MG63 (cell line): Measurements from ENCODE around the gene DNAH9. TPM values are rescaled to one million over a fixed set of nuclear protein-coding genes. Genes with fewer than 3 reads are reported as not detected.

ENCODE experiments used
- DNase-seq: peaks from one replicate; pipeline ENCODE4 v3.0.0-alpha.2; 2020
- H3K27me3 ChIP-seq: fragments of 250-450 bp; sonication (Bioruptor Pico); 2 replicates; pipeline ENCODE4 v1.5.1; 2020; ENCODE audit warnings: mild to moderate bottlenecking, moderate library complexity
- H3K36me3 ChIP-seq: fragments of 250-450 bp; sonication (Bioruptor Pico); 2 replicates; pipeline ENCODE4 v1.5.1; 2020; ENCODE audit warnings: mild to moderate bottlenecking, moderate library complexity
- H3K4me3 ChIP-seq: fragments of 250-450 bp; sonication (Bioruptor Pico); 2 replicates; pipeline ENCODE4 v1.5.1; 2020; ENCODE audit warnings: mild to moderate bottlenecking, moderate library complexity
- H3K9me3 ChIP-seq: fragments of 250-450 bp; sonication (Bioruptor Pico); 2 replicates; pipeline ENCODE4 v1.5.1; 2020; ENCODE audit warnings: mild to moderate bottlenecking, moderate library complexity
- total RNA-seq: library from RNA; depleted of rRNA; stranded (reverse); fragments of >200 nt; shearing (Covaris generic); gene quantifications from 2 replicates; pipeline ENCODE4 v1.2.3, GENCODE V29; 2014; ENCODE audit warnings: low replicate concordance; rRNA removed

Gene DNAH9, protein sequence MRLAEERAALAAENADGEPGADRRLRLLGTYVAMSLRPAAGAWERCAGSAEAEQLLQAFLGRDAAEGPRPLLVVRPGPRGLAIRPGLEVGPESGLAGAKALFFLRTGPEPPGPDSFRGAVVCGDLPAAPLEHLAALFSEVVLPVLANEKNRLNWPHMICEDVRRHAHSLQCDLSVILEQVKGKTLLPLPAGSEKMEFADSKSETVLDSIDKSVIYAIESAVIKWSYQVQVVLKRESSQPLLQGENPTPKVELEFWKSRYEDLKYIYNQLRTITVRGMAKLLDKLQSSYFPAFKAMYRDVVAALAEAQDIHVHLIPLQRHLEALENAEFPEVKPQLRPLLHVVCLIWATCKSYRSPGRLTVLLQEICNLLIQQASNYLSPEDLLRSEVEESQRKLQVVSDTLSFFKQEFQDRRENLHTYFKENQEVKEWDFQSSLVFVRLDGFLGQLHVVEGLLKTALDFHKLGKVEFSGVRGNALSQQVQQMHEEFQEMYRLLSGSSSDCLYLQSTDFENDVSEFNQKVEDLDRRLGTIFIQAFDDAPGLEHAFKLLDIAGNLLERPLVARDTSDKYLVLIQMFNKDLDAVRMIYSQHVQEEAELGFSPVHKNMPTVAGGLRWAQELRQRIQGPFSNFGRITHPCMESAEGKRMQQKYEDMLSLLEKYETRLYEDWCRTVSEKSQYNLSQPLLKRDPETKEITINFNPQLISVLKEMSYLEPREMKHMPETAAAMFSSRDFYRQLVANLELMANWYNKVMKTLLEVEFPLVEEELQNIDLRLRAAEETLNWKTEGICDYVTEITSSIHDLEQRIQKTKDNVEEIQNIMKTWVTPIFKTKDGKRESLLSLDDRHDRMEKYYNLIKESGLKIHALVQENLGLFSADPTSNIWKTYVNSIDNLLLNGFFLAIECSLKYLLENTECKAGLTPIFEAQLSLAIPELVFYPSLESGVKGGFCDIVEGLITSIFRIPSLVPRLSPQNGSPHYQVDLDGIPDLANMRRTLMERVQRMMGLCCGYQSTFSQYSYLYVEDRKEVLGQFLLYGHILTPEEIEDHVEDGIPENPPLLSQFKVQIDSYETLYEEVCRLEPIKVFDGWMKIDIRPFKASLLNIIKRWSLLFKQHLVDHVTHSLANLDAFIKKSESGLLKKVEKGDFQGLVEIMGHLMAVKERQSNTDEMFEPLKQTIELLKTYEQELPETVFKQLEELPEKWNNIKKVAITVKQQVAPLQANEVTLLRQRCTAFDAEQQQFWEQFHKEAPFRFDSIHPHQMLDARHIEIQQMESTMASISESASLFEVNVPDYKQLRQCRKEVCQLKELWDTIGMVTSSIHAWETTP (N-terminal part only)
- total RNA-seq = not detected in 2 replicates

DNA sequence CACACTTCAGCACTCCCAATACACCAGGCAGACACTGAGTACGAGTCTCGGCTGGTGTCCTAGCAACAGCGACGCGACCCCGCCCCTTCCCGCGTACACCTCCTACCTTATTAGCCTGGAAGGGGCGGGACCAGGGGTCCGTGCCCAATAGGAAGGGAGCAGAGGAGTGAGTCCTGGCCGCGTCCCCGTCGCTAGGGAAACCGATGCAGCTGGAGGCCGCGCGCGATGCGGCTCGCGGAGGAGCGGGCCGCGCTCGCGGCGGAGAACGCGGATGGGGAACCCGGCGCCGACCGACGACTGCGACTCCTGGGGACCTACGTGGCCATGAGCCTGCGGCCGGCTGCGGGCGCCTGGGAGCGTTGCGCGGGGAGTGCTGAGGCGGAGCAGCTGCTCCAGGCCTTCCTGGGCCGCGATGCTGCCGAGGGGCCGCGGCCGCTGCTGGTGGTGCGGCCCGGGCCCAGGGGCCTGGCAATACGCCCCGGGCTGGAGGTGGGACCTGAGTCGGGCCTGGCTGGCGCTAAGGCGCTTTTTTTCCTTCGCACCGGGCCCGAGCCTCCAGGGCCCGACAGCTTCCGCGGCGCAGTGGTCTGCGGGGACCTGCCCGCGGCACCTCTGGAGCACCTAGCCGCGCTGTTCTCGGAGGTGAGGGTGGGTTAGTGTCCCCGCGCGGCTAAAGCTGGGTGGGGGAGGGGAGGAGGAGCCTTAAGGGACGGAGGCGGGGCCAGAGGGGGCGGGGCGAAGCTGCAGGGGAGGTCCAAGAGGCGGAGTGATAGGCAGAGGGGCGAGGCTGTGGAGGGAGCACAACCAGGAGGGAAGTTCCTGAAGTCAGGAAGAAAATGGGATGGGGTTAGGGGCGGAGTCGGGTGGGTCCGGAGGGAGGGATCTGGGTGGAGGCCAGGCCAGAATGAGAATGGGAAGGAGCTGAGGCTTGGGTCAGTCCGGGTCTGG, at the start of gene DNAH9:
TSS of gene DNAH9 (plus strand) at position 197 of the 948 bp plus-strand sequence. CDS start at position 226, 29 bp downstream.
- peaks cover 6% of the 10 kb centered on the region; the same call in 1 of the 2 replicates for H3K27me3 ChIP-seq
- H3K36me3 ChIP-seq = no peaks in the 10 kb centered on the region
- H3K4me3 ChIP-seq = peak within 1 kb of the TSS; percentile 25

DNA sequence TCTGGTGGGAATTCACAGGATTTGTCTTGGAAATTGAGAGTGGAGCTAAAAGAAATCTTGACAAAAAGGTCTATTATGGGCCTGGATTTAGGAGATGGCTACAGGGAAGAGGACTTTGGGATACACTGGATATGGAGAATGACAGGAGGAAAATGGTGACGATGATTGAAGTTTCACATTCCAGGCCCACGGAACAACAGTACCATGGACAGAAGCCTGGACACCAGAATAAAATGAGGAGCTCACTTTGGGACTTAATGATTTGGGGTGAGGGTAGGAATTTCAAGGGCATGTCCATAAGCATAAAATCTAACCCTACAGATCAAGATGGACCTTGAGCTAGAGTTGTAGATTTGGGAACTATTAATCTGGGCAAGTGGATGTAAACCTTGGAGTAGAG, 47.8 kb upstream of the DNAH9 start:
- Histone ChIP-seq H3K36me3 (no peaks in the 10 kb centered on the region), H3K4me3 (no peak overlapping the region), H3K9me3 (no peaks in the 10 kb centered on the region), H3K27me3 (peaks cover 2% of the 10 kb centered on the region; the same call in 1 of the 2 replicates)
- DNase-seq = no peak

More for the DNA sequence above, at the start of gene DNAH9:
- DNase-seq = peak; percentile 82
- H3K9me3 ChIP-seq = no peaks in the 10 kb centered on the region; the same call in 1 of the 2 replicates

DNA sequence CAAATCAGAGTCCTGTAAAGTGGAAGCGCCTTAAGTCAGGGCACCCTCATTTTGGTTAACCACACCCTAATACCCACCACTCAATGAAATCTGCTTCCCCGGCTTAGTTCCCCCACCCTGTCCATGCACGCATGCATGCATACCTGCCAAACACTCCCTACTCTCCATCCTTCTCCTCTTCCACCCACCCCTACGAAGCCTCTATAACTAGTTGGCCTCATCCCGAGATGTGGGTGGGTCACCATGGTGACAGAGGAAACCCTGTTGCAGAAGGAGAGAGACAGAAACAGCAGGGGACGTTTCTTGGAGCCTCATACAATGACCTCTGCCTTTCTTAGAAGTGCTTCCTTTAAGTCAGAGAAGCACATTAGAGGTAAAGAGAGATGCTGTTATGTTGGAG, 46.8 kb upstream of the DNAH9 start:
- Histone ChIP-seq H3K4me3 (no peak overlapping the region), H3K36me3 (no peaks in the 10 kb centered on the region), H3K27me3 (peaks cover 2% of the 10 kb centered on the region; the same call in 1 of the 2 replicates), H3K9me3 (no peaks in the 10 kb centered on the region)
- DNase-seq = no peak

DNA sequence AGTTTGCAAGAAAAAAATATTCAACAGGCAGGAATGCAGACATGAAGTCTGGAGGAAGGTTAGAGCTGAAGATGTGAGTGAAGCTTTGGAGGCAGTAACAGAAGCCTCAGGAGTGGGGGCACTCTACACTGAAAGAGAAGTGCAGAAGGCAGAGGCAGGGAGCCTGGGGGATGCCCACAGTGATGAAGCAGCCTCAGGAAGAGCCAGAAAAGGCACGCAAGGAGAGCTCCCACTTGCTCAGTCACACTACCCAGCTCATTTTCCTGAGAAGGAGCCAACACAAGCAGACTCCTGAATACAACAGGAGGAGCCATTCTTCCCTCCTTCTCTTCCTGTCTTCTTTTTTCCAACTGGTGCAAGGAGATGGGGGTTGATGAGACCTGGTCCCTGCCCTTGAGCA, 45.1 kb upstream of the DNAH9 start:
- Histone ChIP-seq H3K9me3 (no peaks in the 10 kb centered on the region), H3K36me3 (no peaks in the 10 kb centered on the region), H3K27me3 (no peaks in the 10 kb centered on the region), H3K4me3 (no peak overlapping the region)
- no peak for DNase-seq

DNA sequence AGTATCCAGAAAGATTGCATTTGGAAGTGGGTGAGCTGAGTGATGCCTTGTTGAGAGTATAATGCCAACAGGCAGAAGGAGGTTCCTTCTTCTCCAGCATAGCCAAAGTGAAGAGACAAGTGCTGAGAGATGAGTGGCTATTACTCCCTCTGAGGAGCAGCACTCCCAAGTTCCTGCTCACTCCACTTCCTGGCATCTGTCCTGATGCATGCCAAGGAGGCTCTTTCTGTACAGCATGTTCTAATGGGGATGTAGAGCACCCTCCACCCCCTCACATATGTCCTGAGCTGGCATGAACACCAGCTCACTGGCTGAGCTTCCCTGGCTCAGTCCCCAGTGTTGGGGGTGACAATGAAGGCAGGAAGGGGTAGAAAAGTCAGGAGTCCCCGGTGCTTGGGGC, 44.2 kb upstream of the DNAH9 start:
- H3K9me3 ChIP-seq = no peaks in the 10 kb centered on the region

DNA sequence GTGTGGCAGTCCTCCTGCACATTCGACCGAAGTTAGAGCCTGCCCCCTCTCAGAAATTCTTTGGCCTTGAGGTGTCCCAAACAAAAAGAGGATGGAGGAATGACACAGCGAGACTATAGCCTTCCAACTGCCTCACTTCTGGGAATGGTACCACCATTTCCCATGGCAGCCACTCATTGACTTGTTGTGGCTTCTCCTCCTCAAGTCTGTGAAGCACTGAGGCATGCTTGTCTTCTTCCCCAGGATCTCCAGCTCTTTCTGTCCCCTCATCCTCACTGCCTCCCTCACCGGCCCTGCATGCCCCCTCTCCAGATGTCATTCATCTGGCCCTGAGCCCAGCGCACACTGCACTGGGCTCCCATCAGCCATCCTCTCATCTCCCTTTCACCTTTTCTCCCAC, 43.7 kb upstream of the DNAH9 start:
- DNase-seq = no peak
- Histone ChIP-seq H3K27me3 (no peaks in the 10 kb centered on the region), H3K36me3 (no peaks in the 10 kb centered on the region), H3K4me3 (no peak overlapping the region), H3K9me3 (no peaks in the 10 kb centered on the region)

More for the DNA sequence above, 44.2 kb upstream of the DNAH9 start:
- Histone ChIP-seq H3K36me3 (no peaks in the 10 kb centered on the region), H3K27me3 (no peaks in the 10 kb centered on the region), H3K4me3 (no peak overlapping the region)
- DNase-seq = no peak

DNA sequence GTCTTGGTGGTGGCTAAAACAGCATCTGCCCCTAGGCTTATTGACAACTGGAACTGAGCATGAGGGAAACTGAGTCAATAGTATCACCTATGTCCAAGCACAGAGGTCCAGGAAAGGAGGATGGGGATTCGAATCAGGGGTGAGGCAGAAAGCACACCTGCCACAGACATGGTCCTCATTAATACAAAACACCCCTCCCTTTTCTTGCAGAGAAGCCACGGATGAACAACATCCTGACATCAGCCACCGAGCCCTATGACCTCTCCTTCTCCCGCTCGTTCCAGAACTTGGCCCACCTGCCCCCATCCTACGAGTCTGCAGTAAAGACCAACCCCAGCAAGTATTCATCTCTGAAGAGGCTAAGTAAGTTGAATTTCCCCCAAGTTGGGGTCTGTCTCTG, 42.7 kb upstream of the DNAH9 start:
- Histone ChIP-seq H3K9me3 (no peaks in the 10 kb centered on the region), H3K4me3 (no peak overlapping the region), H3K36me3 (no peaks in the 10 kb centered on the region), H3K27me3 (no peaks in the 10 kb centered on the region)
- no peak for DNase-seq

DNA sequence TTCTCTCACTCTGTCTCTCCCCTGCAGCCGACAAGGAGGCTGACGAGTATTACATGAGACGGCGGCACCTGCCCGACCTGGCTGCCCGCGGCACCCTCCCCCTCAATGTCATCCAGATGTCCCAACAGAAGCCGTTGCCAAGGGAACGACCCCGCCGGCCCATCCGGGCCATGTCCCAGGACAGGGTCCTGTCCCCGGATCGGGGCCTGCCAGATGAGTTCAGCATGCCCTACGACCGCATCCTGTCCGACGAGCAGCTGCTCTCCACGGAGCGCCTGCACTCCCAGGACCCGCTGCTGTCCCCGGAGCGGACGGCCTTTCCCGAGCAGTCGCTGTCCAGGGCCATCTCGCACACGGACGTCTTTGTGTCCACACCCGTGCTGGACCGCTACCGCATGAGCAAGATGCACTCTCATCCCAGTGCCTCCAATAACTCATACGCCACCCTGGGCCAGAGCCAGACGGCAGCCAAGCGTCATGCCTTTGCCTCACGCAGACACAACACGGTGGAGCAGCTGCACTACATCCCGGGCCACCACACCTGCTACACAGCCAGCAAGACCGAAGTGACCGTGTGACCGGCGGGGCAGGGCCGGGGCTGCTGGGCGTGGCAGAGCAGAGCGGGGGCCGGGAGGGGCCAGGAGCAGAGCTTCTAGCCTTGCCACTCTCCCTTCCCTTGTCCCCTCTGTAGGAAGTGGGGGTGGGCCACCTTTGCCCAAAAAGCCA, 40.4 kb upstream of the DNAH9 start:
- H3K27me3 ChIP-seq = no peaks in the 10 kb centered on the region
- H3K9me3 ChIP-seq = no peaks in the 10 kb centered on the region
- DNase-seq = no peak
- H3K4me3 ChIP-seq = no peak overlapping the region
- no peaks in the 10 kb centered on the region for H3K36me3 ChIP-seq

DNA sequence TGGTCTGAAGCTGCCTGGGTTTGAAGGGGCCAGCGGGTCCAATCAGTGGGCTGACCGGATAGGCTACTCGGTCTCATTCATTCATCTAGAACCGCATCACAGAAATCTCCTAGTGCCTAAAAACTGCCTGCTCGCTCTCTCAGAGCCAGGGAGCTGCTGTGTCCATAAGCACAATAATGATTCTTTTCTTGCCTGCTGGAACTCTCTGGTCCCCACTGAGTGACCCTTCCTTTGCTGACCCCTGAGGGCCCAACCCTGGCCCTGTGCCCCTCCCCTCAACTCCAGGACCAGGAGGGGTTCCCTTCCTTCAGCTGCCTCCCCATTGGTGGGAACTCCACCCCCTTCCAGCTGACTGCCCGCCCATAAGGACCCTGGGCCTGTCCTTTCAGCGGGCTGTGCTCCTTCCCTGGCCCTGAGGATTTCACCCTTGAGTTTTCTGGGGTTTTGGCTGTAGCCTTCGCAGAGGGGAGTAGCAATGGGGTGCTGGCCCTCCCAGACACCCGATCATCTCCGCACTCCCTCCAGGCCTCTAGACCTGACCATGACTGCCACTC, 39.5 kb upstream of the DNAH9 start:
- Histone ChIP-seq H3K4me3 (no peak overlapping the region), H3K27me3 (no peaks in the 10 kb centered on the region), H3K36me3 (no peaks in the 10 kb centered on the region), H3K9me3 (no peaks in the 10 kb centered on the region)
- DNase-seq = no peak

DNA sequence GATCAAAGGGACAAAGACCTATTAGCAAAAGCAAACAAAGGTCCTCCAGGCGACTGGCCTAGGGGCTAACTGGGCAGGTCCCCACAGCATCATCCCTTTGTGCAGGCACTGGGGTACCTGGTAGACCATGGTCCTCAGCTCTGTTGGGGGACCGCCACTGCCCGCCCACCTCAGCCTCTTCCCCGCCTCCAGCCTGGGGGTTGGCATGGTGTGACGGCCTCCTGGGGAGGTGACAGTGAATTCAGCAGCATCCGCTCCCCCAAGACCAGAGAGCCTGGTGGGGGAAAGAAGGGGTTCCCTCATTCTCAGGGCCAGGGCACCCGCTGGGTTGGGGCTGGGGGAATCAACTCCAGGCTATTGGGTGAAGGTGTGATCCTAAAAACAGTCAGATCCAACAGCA, 38.7 kb upstream of the DNAH9 start:
- Histone ChIP-seq H3K9me3 (no peaks in the 10 kb centered on the region), H3K36me3 (no peaks in the 10 kb centered on the region), H3K27me3 (no peaks in the 10 kb centered on the region), H3K4me3 (no peak overlapping the region)
- no peak for DNase-seq

DNA sequence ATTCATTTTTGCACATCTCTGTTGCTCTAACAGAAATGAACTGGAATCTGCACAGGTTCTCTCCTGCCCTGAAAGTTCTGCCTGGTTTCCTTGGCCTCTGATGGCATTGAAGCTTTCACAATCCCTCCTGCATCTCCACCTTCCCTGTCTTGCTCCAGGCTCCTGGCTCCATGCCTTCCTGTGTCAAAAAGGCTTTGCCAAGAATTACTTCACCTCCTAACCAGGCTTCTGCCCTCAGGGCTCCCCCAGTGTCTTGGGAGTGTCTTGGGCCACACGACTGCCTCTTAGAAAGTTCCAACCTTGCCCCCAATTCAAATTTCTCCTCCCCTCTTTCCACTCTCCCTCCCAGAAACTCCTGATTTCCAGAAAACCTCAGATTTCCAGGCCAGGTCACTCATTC, 37.0 kb upstream of the DNAH9 start:
- Histone ChIP-seq H3K9me3 (no peaks in the 10 kb centered on the region), H3K4me3 (no peak overlapping the region), H3K36me3 (no peaks in the 10 kb centered on the region)

DNA sequence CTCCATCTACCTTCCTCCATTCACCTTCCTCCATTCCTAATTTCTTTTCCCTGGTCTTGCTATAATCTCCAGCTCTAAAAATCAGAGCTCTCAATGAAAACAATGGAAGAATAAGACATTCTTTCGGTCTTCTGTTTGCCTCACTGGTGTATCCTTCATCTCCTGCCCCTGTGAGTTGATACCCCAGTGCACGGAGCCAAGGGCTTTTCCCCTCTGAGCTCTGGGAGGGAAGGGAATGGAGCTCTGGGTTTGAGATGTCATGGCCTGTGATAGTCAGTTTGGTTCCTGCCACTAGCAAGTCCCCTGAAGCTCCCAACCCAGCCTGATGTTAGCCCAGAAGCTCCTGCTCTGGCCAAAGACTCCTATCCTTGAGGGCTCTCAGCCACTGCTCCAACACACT, 36.6 kb upstream of the DNAH9 start:
- Histone ChIP-seq H3K9me3 (no peaks in the 10 kb centered on the region), H3K4me3 (no peak overlapping the region), H3K27me3 (no peaks in the 10 kb centered on the region), H3K36me3 (no peaks in the 10 kb centered on the region)
- no peak for DNase-seq

More for the DNA sequence above, 37.0 kb upstream of the DNAH9 start:
- no peaks in the 10 kb centered on the region for H3K27me3 ChIP-seq
- no peak for DNase-seq

DNA sequence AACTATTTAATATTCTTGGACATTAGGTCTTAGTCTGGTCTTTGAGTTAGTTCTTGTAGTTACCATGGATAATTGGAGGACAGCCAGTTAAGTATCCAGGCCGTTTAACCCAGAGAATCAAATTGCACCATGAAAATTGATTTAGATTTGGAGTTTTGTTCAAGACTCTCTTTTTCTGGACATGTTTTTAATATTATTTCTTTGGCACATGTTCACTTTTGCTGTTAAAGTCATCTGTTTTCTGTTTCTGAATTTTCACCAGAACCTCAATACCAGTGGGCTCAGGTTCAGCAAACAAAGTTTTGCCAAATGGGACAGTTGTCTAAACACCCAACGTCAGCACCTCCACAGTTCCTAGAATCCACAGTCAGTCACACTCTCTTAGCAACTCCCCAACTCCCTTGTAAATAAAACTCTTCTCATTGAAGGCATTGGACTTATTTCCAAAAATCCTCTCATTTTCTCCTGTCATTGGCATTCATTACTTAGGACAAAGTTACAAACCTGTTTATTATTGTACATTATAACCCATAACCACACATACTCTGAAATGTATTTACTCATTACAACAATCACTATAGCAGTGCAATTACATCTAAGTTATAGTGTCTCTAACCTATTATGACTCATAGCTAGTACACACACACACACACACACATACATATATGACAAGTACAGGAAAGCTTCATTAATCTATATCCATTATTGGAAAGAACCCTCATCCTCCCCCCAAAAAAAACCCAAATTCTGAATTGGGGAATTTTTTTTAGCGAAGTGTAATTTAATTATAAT, 33.5 kb upstream of the DNAH9 start:
- no peak for DNase-seq
- H3K9me3 ChIP-seq = no peaks in the 10 kb centered on the region
- no peaks in the 10 kb centered on the region for H3K36me3 ChIP-seq
- no peak overlapping the region for H3K4me3 ChIP-seq
- no peaks in the 10 kb centered on the region; the same call in 1 of the 2 replicates for H3K27me3 ChIP-seq

DNA sequence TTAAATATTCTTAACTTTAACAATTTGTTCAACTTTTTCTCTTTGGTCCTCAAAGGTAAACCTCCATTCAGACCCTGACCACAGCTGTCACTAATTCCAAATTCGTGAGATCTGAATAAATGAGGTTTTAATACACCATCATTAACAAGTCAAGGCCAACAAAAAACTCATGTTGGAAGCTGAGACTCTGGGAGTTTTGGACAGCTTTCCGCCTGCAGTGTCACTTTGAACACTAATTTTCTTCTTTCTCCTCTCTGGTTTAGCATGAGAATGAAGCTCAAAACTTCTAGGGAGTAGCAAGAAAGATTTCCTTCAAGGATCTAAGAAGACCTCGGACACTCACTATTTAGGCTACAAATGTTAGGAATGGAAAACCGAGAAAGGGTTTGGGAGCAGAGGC, 32.7 kb upstream of the DNAH9 start:
- no peak for DNase-seq
- no peaks in the 10 kb centered on the region for H3K36me3 ChIP-seq
- no peaks in the 10 kb centered on the region; the same call in 1 of the 2 replicates for H3K27me3 ChIP-seq
- H3K4me3 ChIP-seq = no peak overlapping the region
- no peaks in the 10 kb centered on the region for H3K9me3 ChIP-seq
